MM.1S (cell line): ENCODE data around the gene ADISSP.

ENCODE experiments used
- DNase-seq: peaks from one replicate; pipeline ENCODE4 v3.0.0-alpha.2; 2015
- H2AFZ ChIP-seq: fragments of 300-600 bp; sonication (generic); 2 replicates; pipeline ENCODE4 v1.6.0; 2016; ENCODE audit warnings: antibody characterized with exemption, low read length
- H3F3A ChIP-seq: fragments of 300-600 bp; sonication (generic); 2 replicates; pipeline ENCODE4 v1.6.1; 2016; ENCODE audit warnings: mild to moderate bottlenecking, antibody characterized with exemption, low read length, moderate library complexity, mixed read lengths; ENCODE audit not compliant: insufficient read depth
- H3K27ac ChIP-seq: fragments of 300-600 bp; sonication (generic); 2 replicates; pipeline ENCODE4 v1.5.1; 2016; ENCODE audit warnings: mild to moderate bottlenecking, low read length
- H3K27me3 ChIP-seq: fragments of 300-600 bp; sonication (generic); replicated peaks from 2 replicates; pipeline ENCODE4 v1.6.0; 2016; ENCODE audit warnings: low read length; ENCODE audit not compliant: insufficient read depth
- H3K36me3 ChIP-seq: fragments of 300-600 bp; sonication (generic); replicated peaks from 2 replicates; pipeline ENCODE4 v1.6.1; 2016; ENCODE audit warnings: mild to moderate bottlenecking, low read length, mixed read lengths; ENCODE audit not compliant: insufficient read depth
- H3K4me1 ChIP-seq: fragments of 300-600 bp; sonication (generic); 2 replicates; pipeline ENCODE4 v1.6.1; 2016; ENCODE audit warnings: low read length, mixed read lengths
- H3K4me2 ChIP-seq: fragments of 300-600 bp; sonication (generic); 2 replicates; pipeline ENCODE4 v1.6.0; 2016; ENCODE audit warnings: low read depth, low read length
- H3K4me3 ChIP-seq: fragments of 300-600 bp; sonication (generic); 2 replicates; pipeline ENCODE4 v1.5.1; 2016; ENCODE audit warnings: low read length, mixed read lengths
- H3K79me2 ChIP-seq: fragments of 300-600 bp; sonication (generic); 2 replicates; pipeline ENCODE4 v1.6.1; 2016; ENCODE audit warnings: mixed run types, low read length, mixed read lengths
- H3K9ac ChIP-seq: fragments of 300-600 bp; sonication (generic); 2 replicates; pipeline ENCODE4 v1.6.1; 2016; ENCODE audit warnings: low read length, mixed read lengths
- H3K9me2 ChIP-seq: fragments of 300-600 bp; sonication (generic); replicated peaks from 2 replicates; pipeline ENCODE4 v1.6.1; 2016; ENCODE audit warnings: mild to moderate bottlenecking, low read length, mixed read lengths; ENCODE audit not compliant: insufficient read depth
- H3K9me3 ChIP-seq: fragments of 300-600 bp; sonication (generic); replicated peaks from 2 replicates; pipeline ENCODE4 v1.6.1; 2016; ENCODE audit warnings: mild to moderate bottlenecking, low read length, mixed read lengths; ENCODE audit not compliant: insufficient read depth
- H4K20me1 ChIP-seq: fragments of 300-600 bp; sonication (generic); 2 replicates; pipeline ENCODE4 v1.6.1; 2016; ENCODE audit warnings: mild to moderate bottlenecking, low read length, moderate library complexity, mixed read lengths; ENCODE audit not compliant: insufficient read depth
- EZH2 ChIP-seq: fragments of 300-600 bp; sonication (generic); optimal IDR thresholded peaks from 2 replicates; pipeline ENCODE3; 2017; ENCODE audit warnings: low read depth, mild to moderate bottlenecking, antibody characterized with exemption, low read length, mixed read lengths
- EZH2phosphoT487 ChIP-seq: fragments of 300-600 bp; sonication (generic); IDR thresholded peaks from 2 replicates; pipeline ENCODE4 v1.6.1; 2018; ENCODE audit warnings: antibody characterized with exemption, low read length
- TF ChIP-seq, protein P1 (sequence below): fragments of 300-600 bp; sonication (generic); IDR thresholded peaks from 2 replicates; pipeline ENCODE4 v1.5.1; 2016; ENCODE audit warnings: antibody characterized with exemption, low read length, mixed read lengths

The ADISSP gene

DNA sequence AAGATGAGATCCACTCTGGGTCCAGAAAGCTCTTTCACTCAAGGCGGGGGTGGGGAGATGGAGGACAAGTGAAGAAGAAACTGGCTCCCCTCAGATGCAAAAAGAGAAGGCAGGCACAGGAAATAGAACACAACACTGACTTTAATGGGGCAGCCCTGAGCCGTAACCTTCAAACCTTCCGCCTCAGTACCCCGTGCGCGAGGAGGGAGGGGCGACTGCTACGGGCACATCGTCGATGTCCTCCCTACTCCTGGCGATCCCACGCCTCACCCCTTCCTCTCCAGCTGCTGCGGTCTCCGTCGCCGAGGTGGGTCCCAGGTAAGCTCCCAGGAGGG lies 9.8 kb upstream of the ADISSP start:
- H3K9me2 ChIP-seq = no peaks in the 10 kb centered on the region
- no peaks in the 10 kb centered on the region for H3K36me3 ChIP-seq
- H3K4me1 ChIP-seq = peaks cover 10% of the 10 kb centered on the region
- peak overlapping the region; percentile 83 for H3K4me2 ChIP-seq
- H3K4me3 ChIP-seq = peak overlapping the region; percentile 61
- no peak overlapping the region for H3K27ac ChIP-seq
- H4K20me1 ChIP-seq = no peaks in the 10 kb centered on the region
- H3K9me3 ChIP-seq = no peaks in the 10 kb centered on the region
- H2AFZ ChIP-seq = peak overlapping the region; percentile 91
- H3K79me2 ChIP-seq = no peaks in the 10 kb centered on the region
- peaks cover 7% of the 10 kb centered on the region; the same call in 1 of the 2 replicates for H3F3A ChIP-seq
- TF ChIP-seq EZH2phosphoT487 (no peak), EZH2 (no peak)
- TF ChIP-seq, protein P1, sequence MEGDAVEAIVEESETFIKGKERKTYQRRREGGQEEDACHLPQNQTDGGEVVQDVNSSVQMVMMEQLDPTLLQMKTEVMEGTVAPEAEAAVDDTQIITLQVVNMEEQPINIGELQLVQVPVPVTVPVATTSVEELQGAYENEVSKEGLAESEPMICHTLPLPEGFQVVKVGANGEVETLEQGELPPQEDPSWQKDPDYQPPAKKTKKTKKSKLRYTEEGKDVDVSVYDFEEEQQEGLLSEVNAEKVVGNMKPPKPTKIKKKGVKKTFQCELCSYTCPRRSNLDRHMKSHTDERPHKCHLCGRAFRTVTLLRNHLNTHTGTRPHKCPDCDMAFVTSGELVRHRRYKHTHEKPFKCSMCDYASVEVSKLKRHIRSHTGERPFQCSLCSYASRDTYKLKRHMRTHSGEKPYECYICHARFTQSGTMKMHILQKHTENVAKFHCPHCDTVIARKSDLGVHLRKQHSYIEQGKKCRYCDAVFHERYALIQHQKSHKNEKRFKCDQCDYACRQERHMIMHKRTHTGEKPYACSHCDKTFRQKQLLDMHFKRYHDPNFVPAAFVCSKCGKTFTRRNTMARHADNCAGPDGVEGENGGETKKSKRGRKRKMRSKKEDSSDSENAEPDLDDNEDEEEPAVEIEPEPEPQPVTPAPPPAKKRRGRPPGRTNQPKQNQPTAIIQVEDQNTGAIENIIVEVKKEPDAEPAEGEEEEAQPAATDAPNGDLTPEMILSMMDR = no peak
- peaks cover 26% of the 10 kb centered on the region for H3K27me3 ChIP-seq
- no peak overlapping the region; the same call in 1 of the 2 replicates for H3K9ac ChIP-seq
- DNase-seq = no peak

DNA sequence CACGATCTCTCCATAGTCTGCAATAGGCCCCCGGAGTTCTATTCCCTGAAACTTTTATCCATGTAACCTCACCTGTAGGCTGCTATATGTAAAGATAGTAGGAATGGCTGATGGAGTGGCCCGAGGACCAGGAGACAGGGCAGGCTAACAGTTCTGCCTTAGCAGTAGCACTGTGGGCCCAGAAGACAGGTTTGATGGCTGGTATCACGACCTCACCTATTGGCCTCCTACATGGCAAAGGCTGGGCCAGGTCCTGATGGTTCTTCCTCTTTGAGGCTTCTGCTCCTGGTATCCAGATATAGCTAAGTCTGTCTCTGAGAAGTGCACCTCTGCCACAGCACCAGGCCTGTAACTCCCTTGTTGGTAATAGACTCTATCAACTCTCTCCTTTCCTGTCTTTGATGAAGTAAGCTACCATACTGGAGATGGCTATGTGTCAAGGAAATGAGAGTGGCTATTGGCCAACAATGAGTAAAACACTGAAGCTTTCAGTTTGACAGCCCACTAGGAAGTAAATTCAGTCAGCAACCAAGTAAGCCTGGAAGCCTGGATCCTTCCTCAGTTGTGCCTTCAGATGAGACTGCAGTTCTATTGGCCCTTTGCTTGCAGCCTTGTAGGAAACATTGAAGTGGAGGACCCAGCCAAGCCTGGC lies 8.0 kb upstream of the ADISSP start:
- Histone ChIP-seq H3K27ac (no peak overlapping the region), H2AFZ (no peak overlapping the region), H3K9me3 (no peaks in the 10 kb centered on the region), H3K36me3 (no peaks in the 10 kb centered on the region), H3K9ac (no peak overlapping the region), H3K4me1 (peaks cover 7% of the 10 kb centered on the region), H3K4me3 (no peak overlapping the region), H3K27me3 (peaks cover 26% of the 10 kb centered on the region), H4K20me1 (no peaks in the 10 kb centered on the region), H3K79me2 (no peaks in the 10 kb centered on the region), H3K9me2 (no peaks in the 10 kb centered on the region), H3K4me2 (no peak overlapping the region), H3F3A (no peaks in the 10 kb centered on the region)
- no peak for DNase-seq
- TF ChIP-seq EZH2phosphoT487 (no peak), EZH2 (no peak)
- TF ChIP-seq, protein P1 = no peak

GRCh38 chr20:3771552-3772058 lies 4.1 kb upstream of the ADISSP start:
- peaks cover 8% of the 10 kb centered on the region for H3K79me2 ChIP-seq
- H3K4me3 ChIP-seq = no peak overlapping the region
- peaks cover 9% of the 10 kb centered on the region for H3K4me1 ChIP-seq
- no peak overlapping the region for H3K9ac ChIP-seq
- H2AFZ ChIP-seq = no peak overlapping the region
- peaks cover 11% of the 10 kb centered on the region for H3F3A ChIP-seq
- no peak overlapping the region for H3K27ac ChIP-seq
- no peak for DNase-seq
- TF ChIP-seq EZH2phosphoT487 = no peak
- TF ChIP-seq, protein P1 = no peak
- no peak for TF ChIP-seq EZH2
- no peaks in the 10 kb centered on the region for H4K20me1 ChIP-seq
- no peaks in the 10 kb centered on the region for H3K36me3 ChIP-seq
- H3K4me2 ChIP-seq = no peak overlapping the region
- no peaks in the 10 kb centered on the region for H3K27me3 ChIP-seq
- no peaks in the 10 kb centered on the region for H3K9me2 ChIP-seq
- H3K9me3 ChIP-seq = no peaks in the 10 kb centered on the region
